ENCODE data around the gene BTBD7.

Gene BTBD7

DNA sequence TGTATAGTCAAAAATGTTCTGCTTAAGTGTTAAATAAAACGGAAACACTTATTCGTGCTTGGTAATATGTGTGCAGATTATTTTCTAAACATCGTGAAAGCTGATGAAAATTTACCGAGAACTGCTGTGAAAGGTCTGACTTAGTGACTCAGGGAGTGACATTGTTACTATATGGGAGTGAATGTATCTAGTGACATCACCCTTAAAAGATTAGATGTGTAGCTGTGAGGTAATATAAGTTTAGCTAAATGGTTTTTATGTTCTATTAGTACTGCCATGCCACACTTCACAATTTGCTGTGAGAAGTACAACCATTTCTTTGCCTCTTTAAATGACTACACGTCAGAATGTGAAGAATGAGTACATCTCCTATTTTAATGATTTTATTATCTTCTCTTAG, 15.5 kb upstream of the BTBD7 start:
- Histone ChIP-seq H3F3A (ENCODE audit: insufficient read depth) (no peaks in the 10 kb centered on the region), H3K27ac (ENCODE audit: low read depth, low read length) (no peak overlapping the region), H3K36me3 (ENCODE audit: low read length) (no peaks in the 10 kb centered on the region), H3K27me3 (ENCODE audit: low read length) (no peaks in the 10 kb centered on the region), H3K4me3 (ENCODE audit: insufficient read depth, low read length, poor library complexity, severe bottlenecking) (no peak overlapping the region), H3K4me2 (ENCODE audit: low read depth, low read length, poor library complexity, severe bottlenecking) (no peak overlapping the region), H4K20me1 (ENCODE audit: low read depth, low read length) (no peaks in the 10 kb centered on the region), H2AFZ (ENCODE audit: low read depth, low read length, severe bottlenecking) (no peak overlapping the region), H3K9me2 (replicated peaks; ENCODE audit: insufficient read depth, low read length) (no peaks in the 10 kb centered on the region), H3K9ac (ENCODE audit: low read length) (no peak overlapping the region), H3K79me2 (ENCODE audit: insufficient read depth, low read length) (no peaks in the 10 kb centered on the region), H3K9me3 (ENCODE audit: insufficient read depth, low read length) (no peaks in the 10 kb centered on the region)
- TF ChIP-seq EZH2phosphoT487 (conservative IDR thresholded peaks at IDR 0.05; ENCODE audit: low read length): no peak
- TF ChIP-seq, protein P1, sequence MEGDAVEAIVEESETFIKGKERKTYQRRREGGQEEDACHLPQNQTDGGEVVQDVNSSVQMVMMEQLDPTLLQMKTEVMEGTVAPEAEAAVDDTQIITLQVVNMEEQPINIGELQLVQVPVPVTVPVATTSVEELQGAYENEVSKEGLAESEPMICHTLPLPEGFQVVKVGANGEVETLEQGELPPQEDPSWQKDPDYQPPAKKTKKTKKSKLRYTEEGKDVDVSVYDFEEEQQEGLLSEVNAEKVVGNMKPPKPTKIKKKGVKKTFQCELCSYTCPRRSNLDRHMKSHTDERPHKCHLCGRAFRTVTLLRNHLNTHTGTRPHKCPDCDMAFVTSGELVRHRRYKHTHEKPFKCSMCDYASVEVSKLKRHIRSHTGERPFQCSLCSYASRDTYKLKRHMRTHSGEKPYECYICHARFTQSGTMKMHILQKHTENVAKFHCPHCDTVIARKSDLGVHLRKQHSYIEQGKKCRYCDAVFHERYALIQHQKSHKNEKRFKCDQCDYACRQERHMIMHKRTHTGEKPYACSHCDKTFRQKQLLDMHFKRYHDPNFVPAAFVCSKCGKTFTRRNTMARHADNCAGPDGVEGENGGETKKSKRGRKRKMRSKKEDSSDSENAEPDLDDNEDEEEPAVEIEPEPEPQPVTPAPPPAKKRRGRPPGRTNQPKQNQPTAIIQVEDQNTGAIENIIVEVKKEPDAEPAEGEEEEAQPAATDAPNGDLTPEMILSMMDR (IDR thresholded peaks at IDR 0.05; ENCODE audit: insufficient read depth, low read length, poor library complexity, severe bottlenecking): no peak

DNA sequence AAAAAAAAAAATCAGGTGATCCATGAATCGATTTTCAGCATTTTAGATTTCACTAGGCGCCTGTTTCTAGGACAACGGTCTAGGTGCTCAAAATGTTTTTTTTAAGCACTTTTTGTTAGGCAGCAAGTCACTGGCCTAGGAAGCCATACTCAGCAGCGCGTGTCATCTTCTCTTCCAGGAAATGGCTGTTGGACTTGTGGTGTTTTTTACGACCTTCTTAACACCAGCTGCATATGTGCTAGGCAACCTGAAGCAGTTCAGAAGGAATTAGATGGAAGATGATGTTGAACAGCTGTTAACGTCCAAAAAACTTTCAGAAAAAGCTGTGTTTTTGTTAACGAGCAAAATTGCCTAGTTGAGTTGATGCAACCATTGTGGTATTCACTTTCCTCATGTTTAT, 15.0 kb upstream of the BTBD7 start:
- no peak overlapping the region for H3K9ac ChIP-seq (ENCODE audit: low read length)
- H2AFZ ChIP-seq (ENCODE audit: low read depth, low read length, severe bottlenecking): no peak overlapping the region
- no peaks in the 10 kb centered on the region for H3K36me3 ChIP-seq (ENCODE audit: low read length)
- no peaks in the 10 kb centered on the region for H3K27me3 ChIP-seq (ENCODE audit: low read length)
- no peaks in the 10 kb centered on the region for H3K9me2 ChIP-seq (replicated peaks; ENCODE audit: insufficient read depth, low read length)
- H3K4me2 ChIP-seq (ENCODE audit: low read depth, low read length, poor library complexity, severe bottlenecking): no peak overlapping the region
- H4K20me1 ChIP-seq (ENCODE audit: low read depth, low read length): no peaks in the 10 kb centered on the region
- no peaks in the 10 kb centered on the region for H3F3A ChIP-seq (ENCODE audit: insufficient read depth)
- H3K9me3 ChIP-seq (ENCODE audit: insufficient read depth, low read length): no peaks in the 10 kb centered on the region
- no peak overlapping the region for H3K27ac ChIP-seq (ENCODE audit: low read depth, low read length)
- no peaks in the 10 kb centered on the region for H3K79me2 ChIP-seq (ENCODE audit: insufficient read depth, low read length)
- TF ChIP-seq EZH2phosphoT487 (conservative IDR thresholded peaks at IDR 0.05; ENCODE audit: low read length): no peak
- TF ChIP-seq, protein P1 (IDR thresholded peaks at IDR 0.05; ENCODE audit: insufficient read depth, low read length, poor library complexity, severe bottlenecking): no peak
- H3K4me3 ChIP-seq (ENCODE audit: insufficient read depth, low read length, poor library complexity, severe bottlenecking): no peak overlapping the region

DNA sequence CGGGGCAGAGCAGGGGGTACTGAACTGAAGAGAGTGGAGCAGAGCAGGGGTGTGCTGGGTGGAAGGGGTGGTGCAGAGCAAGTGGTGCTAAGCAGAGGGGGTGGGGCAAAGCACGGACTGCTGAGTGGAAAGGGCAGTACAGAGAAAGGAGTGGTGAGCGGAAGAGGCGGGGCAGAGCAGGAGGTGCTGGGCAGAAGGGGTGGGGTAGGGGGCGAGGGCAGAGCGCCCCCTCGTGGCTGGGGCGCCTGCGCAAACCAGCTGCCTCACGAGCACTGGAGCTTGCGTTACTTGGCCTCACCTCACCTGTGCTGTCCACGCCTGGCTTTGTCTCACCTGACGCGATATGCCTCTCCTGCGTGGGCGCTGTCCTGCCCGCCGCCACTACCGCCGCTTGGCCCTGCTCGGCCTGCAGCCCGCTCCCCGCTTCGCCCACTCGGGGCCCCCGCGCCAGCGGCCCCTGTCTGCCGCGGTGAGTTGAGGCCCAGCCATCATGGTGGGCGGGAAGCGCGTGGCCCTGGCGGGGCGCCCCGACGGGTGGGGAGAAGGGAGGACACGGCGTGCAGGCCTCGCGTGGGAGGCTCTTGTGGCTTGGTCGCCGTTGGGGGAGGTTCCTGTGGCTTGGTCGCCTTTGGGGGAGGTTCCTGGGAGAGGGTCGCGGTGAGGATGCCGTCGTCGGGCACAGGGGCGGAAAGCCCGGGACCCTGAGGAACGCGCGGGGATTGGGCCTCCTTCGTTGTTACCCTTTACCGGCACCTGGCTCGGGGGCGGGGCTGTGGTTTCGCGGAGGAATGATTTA, 14.3 kb upstream of the BTBD7 start, which contains the start of gene COX8C:
Gene COX8C, plus strand, starts transcription at position 257 of the 796 bp plus-strand sequence. Its CDS starts 87 bp downstream, at position 344.
- Histone ChIP-seq H3F3A (ENCODE audit: insufficient read depth) (no peaks in the 10 kb centered on the region), H3K27me3 (ENCODE audit: low read length) (no peaks in the 10 kb centered on the region), H3K4me2 (ENCODE audit: low read depth, low read length, poor library complexity, severe bottlenecking) (no peak within 1 kb of the TSS), H3K4me3 (ENCODE audit: insufficient read depth, low read length, poor library complexity, severe bottlenecking) (no peak within 1 kb of the TSS), H3K9me3 (ENCODE audit: insufficient read depth, low read length) (0 out of 2 replicates have a peak, but pooled peaks cover 2% of the 10 kb centered on the region), H2AFZ (ENCODE audit: low read depth, low read length, severe bottlenecking) (no peak within 1 kb of the TSS), H3K36me3 (ENCODE audit: low read length) (no peaks in the 10 kb centered on the region), H3K9me2 (replicated peaks; ENCODE audit: insufficient read depth, low read length) (no peaks in the 10 kb centered on the region), H4K20me1 (ENCODE audit: low read depth, low read length) (no peaks in the 10 kb centered on the region), H3K79me2 (ENCODE audit: insufficient read depth, low read length) (no peaks in the 10 kb centered on the region), H3K27ac (ENCODE audit: low read depth, low read length) (no peak within 1 kb of the TSS), H3K9ac (ENCODE audit: low read length) (no peak within 1 kb of the TSS)
- TF ChIP-seq, protein P1 (IDR thresholded peaks at IDR 0.05; ENCODE audit: insufficient read depth, low read length, poor library complexity, severe bottlenecking): no peak
- TF ChIP-seq EZH2phosphoT487 (conservative IDR thresholded peaks at IDR 0.05; ENCODE audit: low read length): no peak

All from SU-DHL-6 (cell line).